HG03108 (cell line): ENCODE measurements around the gene GALNT5.
"Not testable (repeated sequence)": the region's sequence is repeated elsewhere in the genome, so short reads cannot be mapped to it uniquely, and the experiment has no call there.

ENCODE experiments used
- ATAC-seq: cut with Tn5 transposase; IDR thresholded peaks from one replicate; pipeline ENCODE4 v1.9.1; 2021; ENCODE audit warnings: moderate library complexity; ENCODE audit not compliant: unreplicated experiment

Gene GALNT5

DNA sequence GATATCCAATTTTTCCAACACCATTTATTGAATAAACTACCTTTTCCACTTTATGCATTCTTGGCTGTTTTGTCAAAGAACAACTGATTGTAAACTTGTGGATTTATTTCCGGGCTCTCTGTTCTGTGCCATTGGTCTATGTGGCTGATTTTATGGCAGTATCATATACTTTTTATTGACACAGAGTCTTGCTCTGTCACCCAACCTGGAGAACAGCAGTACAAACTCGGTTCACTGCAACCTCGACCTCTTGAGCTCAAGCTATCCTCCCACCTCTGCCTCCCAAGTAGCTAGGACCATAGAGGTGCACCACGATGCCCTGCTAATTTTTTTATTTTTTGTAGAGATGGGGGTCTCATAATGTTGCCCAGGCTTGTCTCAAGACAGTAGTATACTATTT is 6.7 kb upstream of the GALNT5 start:
- no peak for ATAC-seq

DNA sequence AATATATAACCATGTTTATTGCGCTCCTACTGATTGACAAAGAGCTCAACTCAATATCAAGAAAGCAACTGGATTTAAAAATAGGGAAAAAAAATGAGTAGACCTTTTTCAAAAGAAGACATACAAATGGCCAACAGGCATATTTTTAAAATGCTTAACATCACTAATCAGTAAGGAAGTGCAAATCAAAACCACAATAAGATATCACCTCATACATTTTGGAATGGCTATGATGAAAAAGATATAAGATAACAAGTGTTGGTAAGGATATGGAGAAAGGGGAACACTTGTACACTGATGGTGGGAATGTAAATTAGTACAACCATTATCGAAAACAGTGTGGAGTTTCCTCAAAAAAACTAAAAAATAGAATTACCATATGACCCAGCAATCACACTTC is 5.6 kb upstream of the GALNT5 start:
- no peak for ATAC-seq

DNA sequence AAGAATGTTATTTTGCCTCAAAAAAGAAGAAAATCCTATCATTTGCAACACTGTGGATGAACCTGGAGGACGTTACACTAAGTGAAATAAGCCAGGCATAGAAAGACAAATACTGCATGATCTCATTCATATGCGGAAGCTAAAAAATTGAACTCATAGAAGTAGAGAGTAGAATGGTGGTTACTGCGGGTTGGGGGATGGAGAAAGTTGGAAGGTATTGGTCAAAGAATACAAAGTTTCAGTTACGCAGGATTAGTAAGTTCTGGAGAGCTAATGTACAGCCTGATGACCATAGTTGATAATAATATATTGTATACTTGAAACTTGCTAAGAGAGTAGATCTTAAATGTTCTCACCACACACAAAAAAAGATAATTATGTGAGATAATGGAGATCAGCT is 5.0 kb upstream of the GALNT5 start:
- no peak for ATAC-seq

DNA sequence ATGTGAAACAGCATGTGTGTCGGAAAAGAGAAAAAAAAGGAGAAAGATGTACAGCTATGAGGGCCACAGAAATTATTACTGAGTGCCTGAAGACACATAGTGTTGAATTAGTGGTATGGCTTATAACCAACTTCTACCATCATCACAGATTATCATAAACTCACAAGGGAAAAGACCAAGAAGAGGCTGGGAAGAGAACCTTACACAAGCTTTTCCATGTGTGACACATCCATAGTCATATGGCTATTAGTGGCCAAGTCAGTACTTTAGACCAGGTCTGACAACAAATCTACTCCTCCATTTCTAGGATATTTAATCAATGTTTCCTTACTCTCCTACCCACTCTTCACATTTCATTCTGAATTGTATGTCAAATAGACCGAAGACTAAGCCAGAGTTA is 3.5 kb upstream of the GALNT5 start:
- ATAC-seq = no peak

DNA sequence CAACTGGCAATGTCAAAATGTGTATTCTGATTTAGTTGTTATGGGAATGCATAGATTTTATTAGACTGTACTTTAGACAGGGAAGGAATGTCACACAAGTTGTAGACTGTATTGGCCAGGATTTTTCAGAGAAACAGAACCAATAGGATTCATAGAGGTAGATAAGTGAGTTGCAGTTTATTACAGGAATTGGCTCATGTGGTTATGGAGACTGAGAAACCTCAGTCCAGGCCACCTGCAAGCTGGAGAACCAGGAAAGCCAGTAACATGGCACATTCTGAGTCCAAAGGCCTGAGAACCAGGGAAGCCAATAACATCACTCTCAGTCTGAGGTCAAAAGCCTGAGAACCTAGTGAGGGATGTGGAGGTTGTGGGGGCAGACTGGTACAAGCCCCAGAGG is 1.8 kb upstream of the GALNT5 start:
- no peak for ATAC-seq

DNA sequence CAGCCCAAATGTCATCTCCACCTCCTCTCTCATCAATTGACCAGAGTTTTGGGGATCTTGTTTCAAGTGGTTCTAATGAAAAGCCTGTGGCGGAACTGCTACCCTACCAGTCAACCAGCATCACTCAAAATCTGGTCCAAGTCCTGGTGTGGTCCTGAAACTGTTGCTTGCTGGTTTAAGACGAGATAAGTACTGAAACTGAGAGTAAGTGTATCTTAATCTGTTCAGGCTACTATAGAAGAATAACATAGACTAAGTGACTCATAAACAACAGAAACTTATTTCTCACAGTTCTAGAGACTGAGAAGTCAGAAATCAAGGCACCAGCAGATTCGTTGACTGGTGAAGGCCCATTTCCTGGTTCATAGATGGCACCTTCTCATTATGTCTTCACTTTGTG is 879 bp upstream of the GALNT5 start:
- peak; percentile 96 for ATAC-seq

DNA sequence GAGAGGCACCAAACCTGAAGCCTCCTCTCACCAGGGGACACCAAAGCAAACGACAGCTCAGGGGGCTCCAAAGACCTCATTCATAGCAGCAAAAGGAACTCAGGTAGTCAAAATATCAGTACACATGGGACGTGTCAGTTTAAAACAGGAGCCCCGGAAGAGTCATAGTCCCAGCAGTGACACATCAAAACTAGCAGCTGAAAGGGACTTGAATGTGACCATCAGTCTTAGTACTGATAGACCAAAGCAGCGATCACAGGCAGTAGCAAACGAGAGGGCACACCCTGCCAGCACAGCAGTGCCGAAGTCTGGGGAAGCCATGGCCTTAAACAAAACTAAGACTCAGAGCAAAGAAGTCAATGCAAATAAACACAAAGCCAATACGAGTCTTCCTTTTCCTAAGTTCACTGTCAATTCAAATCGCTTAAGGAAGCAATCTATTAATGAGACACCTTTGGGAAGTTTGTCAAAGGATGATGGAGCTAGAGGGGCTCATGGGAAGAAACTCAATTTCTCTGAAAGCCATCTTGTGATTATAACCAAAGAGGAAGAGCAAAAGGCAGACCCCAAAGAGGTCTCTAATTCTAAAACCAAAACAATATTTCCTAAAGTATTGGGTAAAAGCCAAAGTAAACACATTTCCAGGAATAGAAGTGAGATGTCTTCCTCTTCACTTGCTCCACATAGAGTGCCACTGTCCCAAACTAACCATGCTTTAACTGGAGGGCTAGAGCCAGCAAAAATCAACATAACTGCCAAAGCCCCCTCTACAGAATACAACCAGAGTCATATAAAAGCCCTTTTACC is 1.2 kb downstream of the GALNT5 start:
- no peak for ATAC-seq

DNA sequence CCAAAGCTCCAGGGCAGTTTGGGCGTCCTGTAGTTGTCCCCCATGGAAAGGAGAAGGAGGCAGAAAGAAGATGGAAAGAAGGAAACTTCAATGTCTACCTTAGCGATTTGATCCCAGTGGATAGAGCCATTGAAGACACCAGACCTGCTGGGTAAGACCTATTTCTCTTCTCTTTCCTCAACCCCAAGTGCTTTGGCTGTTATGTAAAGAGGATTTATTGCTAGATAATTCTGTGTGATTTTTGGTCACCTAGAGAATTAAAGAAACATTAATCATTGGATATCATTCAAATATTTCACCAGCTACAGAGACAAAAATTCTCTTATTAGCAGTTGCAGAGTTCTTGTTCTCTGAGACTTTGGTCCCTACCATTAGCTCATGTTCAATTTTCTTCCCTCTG is 1.9 kb downstream of the GALNT5 start:
- no peak for ATAC-seq

DNA sequence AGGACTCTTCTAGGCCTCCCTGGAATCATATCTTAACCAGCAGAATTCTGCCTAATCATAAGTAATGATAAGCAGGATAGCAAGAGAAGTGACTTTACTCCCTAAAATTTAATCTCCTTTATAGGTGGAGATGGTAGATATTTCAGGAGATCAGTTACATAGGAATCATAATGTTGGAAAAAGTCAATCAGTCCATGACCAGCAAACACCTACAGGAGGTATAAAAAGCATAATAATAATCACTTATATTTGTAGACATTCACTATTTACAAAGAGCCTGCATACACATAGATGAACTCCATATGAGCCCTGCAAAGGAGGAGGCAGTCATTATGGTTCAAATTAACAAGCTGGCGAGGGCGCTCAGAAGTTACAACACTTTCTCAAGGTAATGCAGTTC is 2.5 kb downstream of the GALNT5 start:
- no peak for ATAC-seq

DNA sequence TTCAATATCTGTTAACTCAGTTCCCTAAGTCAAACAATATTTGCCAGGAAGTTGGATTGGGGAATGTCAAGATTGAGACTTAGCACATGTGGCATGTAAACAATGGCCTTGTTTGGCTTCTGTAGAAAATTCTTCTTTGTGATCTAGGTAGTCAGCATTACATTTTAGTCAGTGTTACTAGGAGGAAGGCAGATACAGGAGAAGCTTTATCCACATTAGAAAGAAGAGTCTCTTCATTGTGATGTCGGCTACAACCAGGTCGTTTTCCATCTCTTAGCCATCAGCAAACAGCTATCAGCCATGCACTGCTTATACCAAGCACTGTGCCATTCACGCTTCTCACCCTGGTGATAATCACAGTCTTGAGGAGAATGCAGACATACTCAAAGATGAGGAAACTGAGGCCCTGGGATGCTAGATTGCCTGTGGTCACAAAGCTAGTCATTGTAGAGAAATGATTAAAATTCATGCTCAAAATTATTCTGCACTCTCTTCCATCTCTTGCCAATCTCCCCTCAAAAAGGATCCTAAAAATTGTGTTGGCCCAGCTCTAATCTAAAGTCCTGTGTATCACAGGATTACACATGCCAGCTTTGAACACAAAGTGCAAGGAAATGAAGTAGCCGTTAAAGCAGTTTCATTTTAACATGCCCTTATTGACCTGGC is 3.2 kb downstream of the GALNT5 start:
- ATAC-seq = no peak

DNA sequence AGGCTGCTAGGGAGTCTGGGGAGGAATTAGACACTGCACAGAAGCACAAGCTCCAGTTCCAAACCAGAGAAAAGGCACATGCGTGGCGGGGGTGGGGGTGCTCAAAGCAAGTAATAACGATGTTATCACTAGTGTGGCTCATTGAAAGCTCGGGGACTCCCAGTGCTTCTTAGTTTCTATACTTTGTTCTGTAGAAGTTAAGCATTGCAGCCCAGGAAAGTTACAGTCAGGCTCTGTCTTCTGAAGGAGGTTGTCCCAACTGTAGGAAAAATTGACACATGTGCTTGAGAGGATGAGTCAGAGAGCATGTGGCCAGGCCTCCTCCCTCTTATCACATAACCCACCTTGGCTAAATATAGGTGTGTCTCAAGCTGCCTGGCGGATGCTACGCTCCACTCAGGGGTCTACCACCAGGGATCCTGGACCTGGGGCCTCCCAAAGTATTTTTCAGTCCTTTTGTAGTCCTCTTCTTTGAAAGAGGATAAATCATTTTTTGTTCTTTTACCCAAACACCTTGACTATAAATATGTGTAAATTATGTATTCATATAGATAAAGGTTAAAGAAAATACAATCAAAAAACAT is 3.8 kb downstream of the GALNT5 start:
- no peak for ATAC-seq

DNA sequence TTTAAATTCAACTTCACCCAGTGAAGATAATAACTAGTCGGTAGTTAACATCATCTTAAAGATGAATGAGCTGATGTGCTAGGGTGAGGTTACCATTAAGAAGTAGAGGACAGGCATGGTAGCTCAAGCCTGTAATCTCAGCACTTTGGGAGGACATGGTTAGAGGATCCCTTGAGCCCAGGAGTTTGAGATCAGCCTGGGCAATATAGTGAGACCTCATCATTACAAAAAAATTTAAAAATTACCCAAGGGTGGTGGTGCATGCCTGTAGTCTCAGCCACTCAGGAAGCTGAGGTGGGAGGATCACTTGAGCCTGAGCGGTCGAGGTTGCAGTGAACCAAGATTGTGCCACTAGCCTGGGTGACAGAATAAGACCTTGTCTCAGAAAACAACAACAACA is 4.7 kb downstream of the GALNT5 start:
- no peak for ATAC-seq

DNA sequence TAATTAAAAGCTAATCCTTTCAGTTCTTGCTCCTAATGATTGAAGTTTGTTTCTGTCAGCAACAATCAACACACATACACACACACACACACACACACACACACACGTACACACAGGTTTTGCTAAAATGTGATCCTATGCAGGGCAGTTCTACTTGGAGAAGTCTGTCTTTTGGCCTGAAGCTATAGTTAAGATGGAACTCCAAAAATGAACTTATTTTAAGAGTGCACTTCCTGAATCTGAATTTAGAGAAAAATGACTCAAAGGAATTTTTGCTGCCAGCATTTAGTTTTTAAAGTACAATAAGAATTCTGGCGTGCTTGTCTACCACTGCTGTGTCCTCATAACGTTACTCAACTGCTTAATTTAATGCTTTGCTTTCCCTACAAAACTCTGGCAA is 6.6 kb downstream of the GALNT5 start:
- no peak for ATAC-seq

DNA sequence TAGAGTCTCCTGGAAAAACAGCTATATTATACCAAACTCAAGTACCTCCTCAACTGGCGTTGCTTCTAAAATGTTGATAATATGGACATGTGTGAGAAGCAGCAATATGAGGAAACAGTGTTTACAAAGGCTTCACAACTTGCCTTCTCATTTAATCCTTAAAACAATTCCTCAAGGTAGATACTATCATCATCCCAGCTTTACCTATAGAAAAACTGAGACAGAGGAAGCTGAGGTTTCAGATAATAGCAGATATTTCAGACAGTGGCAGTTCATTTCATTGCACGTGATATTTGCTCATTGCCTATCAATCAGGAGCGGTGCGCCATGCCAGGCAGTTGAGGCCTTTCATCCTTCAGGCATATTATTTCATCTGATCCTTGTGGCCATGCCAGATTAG is 8.3 kb downstream of the GALNT5 start:
- no peak for ATAC-seq

DNA sequence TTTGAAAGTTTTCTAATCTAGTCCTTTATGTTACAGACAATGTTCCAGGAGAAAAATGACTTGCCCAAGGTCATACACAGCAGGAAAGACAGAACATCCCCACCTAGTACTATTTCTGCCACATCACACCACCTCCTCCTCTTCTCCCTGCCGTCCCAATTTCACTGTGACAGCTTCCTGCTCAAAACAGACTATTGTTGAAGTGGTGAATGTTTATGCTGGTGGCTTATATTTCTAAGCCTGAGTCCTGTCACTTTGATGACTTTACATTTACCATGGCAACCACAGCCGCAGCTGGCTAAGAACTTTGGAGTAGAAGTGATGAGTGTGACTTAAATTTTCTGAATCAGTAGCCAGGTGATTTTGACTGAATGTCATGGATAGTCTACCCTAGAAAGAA is 10.0 kb downstream of the GALNT5 start:
- ATAC-seq = no peak

DNA sequence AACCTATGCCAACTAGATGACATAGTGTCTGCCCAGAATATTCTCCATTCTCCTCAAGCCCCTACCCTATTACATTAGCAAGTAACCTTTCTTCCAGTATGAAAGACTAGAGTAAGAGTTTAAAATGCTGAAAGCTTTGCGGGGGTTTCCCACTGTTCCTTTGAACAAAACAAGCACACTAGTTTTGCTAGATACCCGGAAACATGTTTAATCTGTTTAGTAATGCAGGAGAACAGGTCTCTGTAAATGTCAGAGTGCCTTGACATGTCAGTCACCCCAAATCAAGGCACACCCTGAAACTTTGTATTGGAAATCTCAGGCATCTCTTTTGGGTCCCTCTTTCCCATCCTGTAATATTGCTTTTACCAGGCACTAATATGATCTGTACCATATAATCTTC is 11.6 kb downstream of the GALNT5 start:
- ATAC-seq = no peak

DNA sequence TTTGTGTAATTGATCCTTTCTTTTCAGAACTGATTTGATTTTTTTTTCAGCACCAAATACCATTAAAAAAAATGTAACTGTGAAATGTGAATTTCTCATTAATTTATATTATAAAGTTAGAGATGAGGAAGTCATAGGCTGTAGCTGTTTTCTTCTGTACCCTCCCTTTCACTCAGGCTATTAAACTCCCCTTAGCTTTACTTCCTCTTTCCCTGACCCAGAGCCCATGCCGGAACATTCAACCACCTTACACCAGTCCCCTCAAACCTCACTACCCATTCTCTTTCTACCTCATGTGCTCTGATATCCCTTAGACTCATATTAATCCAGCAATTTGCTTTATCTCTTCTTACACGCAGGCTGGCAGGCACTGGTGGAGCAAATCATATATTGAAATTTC is 12.4 kb downstream of the GALNT5 start:
- ATAC-seq = peak; percentile 57

DNA sequence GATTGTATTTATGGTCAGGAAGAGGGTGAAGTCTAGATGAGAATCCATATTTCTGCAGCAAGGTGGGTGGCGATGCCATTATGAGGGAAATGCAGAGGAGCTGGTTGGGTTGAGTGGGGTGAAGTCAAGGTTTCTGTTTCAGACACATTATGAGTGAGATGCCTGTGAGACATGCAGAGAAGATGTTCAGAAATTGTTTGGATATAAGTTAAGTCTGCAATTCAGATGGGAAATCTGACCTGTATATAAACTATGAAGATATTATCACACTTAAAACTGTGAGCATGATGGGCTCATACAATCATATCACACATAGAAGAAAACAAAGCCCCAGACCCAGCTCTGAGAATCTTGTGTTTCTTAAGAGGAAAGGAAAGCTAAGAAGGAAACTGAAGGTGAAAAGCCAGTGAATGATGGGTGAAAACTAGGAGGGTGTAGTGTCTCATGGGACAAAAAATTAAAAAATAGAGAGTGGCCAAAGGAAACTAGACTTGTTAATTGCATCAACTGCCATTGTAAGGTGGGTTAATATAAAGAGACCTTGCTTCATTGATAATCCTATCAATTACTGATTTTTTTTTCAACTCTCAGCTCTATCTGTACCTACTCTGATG is 14.2 kb downstream of the GALNT5 start:
- peak; percentile 55 for ATAC-seq

DNA sequence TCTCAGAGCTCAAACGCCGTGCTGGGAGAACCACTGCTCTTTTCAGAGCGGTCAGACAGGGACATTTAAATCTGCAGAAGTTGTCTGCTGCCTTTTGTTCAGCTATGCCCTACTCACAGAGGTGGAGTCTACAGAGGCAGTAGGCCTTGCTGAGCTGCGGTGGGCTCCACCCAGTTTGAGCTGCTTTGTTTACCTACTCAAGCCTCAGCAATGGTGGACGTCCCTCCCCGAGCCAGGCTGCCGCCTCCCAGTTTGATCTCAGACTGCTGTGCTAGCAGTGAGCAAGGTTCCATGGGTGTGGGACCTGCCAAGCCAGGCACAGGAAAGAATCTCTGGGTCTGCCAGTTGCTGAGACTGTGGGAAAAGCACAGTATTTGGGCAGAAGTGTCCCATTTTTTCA is 21.8 kb downstream of the GALNT5 start:
- not testable (repeated sequence) for ATAC-seq

DNA sequence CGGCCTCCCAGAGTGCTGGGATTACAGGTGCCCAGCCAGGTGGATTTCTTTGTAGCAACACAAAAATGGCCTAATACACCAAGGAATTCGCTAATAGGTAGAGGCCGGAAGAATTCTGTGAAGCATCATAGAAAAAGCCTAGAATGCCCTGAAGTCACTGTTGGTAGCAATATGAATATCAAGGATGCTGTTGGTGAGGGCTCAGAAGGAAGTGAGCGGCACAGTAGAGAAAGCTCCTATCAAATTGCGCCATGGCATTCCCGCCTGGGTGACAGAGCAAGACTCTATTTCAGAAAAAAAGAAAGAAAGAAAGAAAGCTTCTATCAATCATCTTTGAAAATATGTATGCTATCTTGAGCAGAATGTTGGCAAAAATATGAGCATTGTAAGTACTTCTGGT is 23.8 kb downstream of the GALNT5 start:
- ATAC-seq = no peak

DNA sequence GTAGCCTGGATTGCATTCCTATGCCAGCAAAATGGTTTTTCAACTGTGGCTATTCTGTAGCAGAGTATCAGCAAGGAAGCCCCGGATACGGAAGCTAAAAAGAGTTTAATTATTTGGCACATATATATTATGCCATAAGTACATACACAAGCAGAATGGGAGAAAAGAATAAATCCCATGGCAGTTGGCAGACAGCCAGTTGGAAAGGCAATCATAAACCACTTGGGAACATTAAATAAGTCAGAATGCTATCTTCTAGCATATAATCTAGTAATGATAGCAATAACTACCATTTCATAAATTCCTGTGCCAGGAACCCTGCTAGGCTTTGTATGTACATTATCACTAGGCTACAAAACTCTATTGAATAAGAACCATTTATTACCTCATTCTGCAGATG is 26.0 kb downstream of the GALNT5 start:
- no peak for ATAC-seq

DNA sequence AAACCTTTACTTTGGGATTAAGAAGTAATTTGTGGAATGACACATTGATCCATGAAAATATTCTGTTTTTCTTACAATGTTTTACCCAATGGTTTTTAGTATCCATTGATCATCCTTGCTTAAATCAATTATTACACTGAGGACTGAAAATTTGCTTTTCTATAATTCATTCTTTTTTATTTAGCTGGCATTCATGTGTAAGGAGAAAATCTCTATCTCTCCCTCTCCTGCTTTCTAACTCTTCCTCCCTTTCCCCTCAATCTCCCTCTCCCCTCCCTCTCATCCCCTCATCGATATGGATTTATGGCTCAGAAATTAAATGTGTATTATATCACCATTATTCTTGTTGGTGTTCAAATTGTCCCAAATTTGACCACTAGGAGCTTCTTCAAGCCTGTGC is 29.7 kb downstream of the GALNT5 start:
- ATAC-seq = no peak
